Activated CD4-positive, alpha-beta memory T cell treated with anti-CD3 and anti-CD28 coated beads, Interleukin-2, amount 10 ng/mL, durations not matched to agents 7 days and 5 days (primary cell): Measurements from ENCODE around the gene DENND1B. TPM values are rescaled to one million over a fixed set of nuclear protein-coding genes. Genes with fewer than 3 reads are reported as not detected.
"Not testable (repeated sequence)": the region's sequence is repeated elsewhere in the genome, so short reads cannot be mapped to it uniquely, and the experiment has no call there.

Experiments used
- CTCF ChIA-PET: fragments of 350-600 bp; sonication (Branson Sonifier 250); formaldehyde crosslinking; loops from one replicate; lab custom pipeline; 2021; ENCODE audit warnings: antibody characterized with exemption, inconsistent platforms; lab: Charles Lee
- POLR2A ChIA-PET: fragments of 350-600 bp; sonication (Branson Sonifier 250); formaldehyde crosslinking; loops from one replicate; lab custom pipeline; 2021; ENCODE audit warnings: antibody characterized with exemption; lab: Charles Lee
- DNase-seq: peaks from one replicate; pipeline ENCODE4 v3.0.0-alpha.2; 2020
- H3K27ac Mint-ChIP-seq: one replicate; pipeline ENCODE4 v1.8.0; 2021; ENCODE audit warnings: mild to moderate bottlenecking, mixed read lengths
- H3K27me3 Mint-ChIP-seq: one replicate; pipeline ENCODE4 v1.8.0; 2021; ENCODE audit warnings: mixed read lengths
- H3K36me3 Mint-ChIP-seq: one replicate; pipeline ENCODE4 v1.8.0; 2021; ENCODE audit warnings: low read depth, mixed read lengths
- H3K4me1 Mint-ChIP-seq: one replicate; pipeline ENCODE4 v1.8.0; 2021; ENCODE audit warnings: mixed read lengths
- H3K4me3 Mint-ChIP-seq: one replicate; pipeline ENCODE4 v1.8.0; 2021; ENCODE audit warnings: mild to moderate bottlenecking, mixed read lengths
- H3K9me3 Mint-ChIP-seq: one replicate; pipeline ENCODE4 v1.8.0; 2021; ENCODE audit warnings: mixed read lengths
- total RNA-seq, 2 experiments: library from RNA; stranded (reverse); gene quantifications; one replicate each; pipeline ENCODE4 v1.2.3, GENCODE V29; 2021

DENND1B gene
- total RNA-seq, 2 experiments from 2014 or later: 30.6 to 31.0 TPM

- H3K27ac Mint-ChIP-seq: no peak overlapping the region
- no peaks in the 10 kb centered on the region for H3K27me3 Mint-ChIP-seq
- peaks cover 43% of the 10 kb centered on the region for H3K36me3 Mint-ChIP-seq
- no peak for DNase-seq
- POLR2A ChIA-PET: no interaction called here
- peaks cover 6% of the 10 kb centered on the region for H3K9me3 Mint-ChIP-seq
- no peaks in the 10 kb centered on the region for H3K4me1 Mint-ChIP-seq
- H3K4me3 Mint-ChIP-seq: no peak overlapping the region
- CTCF ChIA-PET: no interaction called here
These were observed 197.7 kb downstream of the DENND1B start for GRCh38 chr1:197577580-197577979.

- H3K4me1 Mint-ChIP-seq, CTCF ChIA-PET, H3K27ac Mint-ChIP-seq, H3K9me3 Mint-ChIP-seq, DNase-seq, H3K27me3 Mint-ChIP-seq, POLR2A ChIA-PET, H3K4me3 Mint-ChIP-seq: not testable (repeated sequence)
- H3K36me3 Mint-ChIP-seq: peaks cover 59% of the 10 kb centered on the region
These were observed 199.7 kb downstream of the DENND1B start for GRCh38 chr1:197575531-197575930.

DNA sequence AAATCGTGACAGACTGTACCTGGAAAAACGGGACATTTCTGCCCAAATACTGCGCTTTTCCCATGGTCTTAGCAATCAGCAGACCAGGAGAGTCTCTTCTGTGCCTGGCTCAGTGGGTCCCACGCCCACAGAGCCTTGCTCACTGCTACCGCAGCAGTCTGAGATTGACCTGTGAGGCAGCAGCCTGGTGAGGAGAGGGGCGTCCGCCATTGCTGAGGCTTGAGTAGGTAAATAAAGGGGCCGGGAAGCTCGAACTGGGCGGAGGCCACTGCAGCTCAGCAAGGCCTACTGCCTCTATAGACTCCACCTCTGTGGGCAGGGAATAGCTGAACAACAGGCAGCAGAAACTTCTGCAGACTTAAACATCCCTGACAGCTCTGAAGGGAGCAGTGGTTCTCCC lies 203.1 kb downstream of the DENND1B start:
- no peak overlapping the region for H3K4me3 Mint-ChIP-seq
- POLR2A ChIA-PET: no interaction called here
- no peaks in the 10 kb centered on the region for H3K4me1 Mint-ChIP-seq
- DNase-seq: no peak
- peaks cover 71% of the 10 kb centered on the region for H3K36me3 Mint-ChIP-seq
- CTCF ChIA-PET: no interaction called here
- peaks cover 20% of the 10 kb centered on the region for H3K9me3 Mint-ChIP-seq
- no peak overlapping the region for H3K27ac Mint-ChIP-seq
- H3K27me3 Mint-ChIP-seq: no peaks in the 10 kb centered on the region

DNA sequence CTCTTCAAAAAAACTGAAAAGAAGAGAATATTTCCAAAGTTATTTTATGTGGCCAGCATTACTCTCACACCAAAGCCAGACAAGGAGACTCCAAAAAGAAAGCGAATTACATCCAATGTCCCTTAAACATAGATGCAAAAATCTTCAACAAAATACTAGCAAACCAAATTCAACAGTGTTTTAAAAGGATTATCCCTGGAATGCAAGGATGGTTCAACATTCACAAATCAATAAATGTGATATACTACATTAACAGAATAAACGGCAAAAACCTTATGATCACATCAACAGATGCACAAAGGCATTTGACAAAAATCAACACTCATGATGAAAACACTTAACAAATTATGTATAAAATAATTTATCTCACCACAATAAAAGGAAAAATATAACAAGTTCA lies 207.8 kb downstream of the DENND1B start:
- ChIA-PET POLR2A (no interaction called here), CTCF (no interaction called here)
- H3K4me1 Mint-ChIP-seq: no peaks in the 10 kb centered on the region
- peaks cover 21% of the 10 kb centered on the region for H3K9me3 Mint-ChIP-seq
- H3K27ac Mint-ChIP-seq: no peak overlapping the region
- DNase-seq: no peak
- H3K4me3 Mint-ChIP-seq: no peak overlapping the region
- no peaks in the 10 kb centered on the region for H3K27me3 Mint-ChIP-seq
- H3K36me3 Mint-ChIP-seq: peaks cover 59% of the 10 kb centered on the region

DNA sequence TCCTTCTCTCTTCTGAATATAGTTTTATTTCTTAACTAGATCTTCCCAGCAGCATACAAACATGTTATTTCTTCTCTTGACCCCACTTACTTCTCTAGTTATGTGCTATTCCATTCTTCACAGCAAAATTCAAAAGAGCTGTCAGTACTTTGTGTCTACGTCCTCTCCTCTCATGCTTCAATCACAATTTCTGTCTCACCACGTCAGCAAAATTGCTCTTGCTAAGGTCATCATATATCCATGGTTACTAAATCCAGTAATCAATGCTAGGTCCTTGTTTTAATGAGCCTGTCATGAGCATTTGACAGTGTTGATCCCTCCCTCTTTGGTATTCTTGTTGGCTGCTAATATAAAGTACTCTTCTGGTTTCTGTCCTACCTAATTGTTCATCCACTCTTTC lies 214.2 kb downstream of the DENND1B start:
- Mint-ChIP-seq H3K27ac (no peak overlapping the region), H3K27me3 (no peaks in the 10 kb centered on the region), H3K9me3 (no peaks in the 10 kb centered on the region), H3K4me1 (no peaks in the 10 kb centered on the region), H3K4me3 (no peak overlapping the region), H3K36me3 (peaks cover 14% of the 10 kb centered on the region)
- CTCF ChIA-PET: no interaction called here
- DNase-seq: no peak
- POLR2A ChIA-PET: no interaction called here

DNA sequence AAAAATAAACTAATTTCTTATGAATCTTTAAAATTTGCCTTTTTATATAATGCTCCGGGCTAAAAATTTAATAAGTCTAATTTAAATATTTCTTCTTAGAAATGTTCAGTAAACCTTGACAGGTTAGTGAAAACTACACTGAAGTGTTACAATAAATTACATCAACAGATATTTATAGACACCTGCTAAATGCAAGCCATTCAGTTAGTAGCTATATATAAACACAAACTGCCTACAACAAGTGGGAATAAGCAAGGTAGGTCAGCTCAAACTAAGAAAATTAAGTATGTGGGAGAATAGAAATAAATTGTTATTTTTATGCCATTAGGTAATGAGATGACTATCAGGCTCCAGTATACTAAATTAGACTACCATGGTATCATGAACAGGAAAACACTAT lies 215.6 kb downstream of the DENND1B start:
- Mint-ChIP-seq H3K4me1 (no peaks in the 10 kb centered on the region), H3K27ac (no peak overlapping the region), H3K36me3 (peaks cover 9% of the 10 kb centered on the region), H3K4me3 (no peak overlapping the region), H3K27me3 (no peaks in the 10 kb centered on the region), H3K9me3 (no peaks in the 10 kb centered on the region)
- DNase-seq: no peak
- ChIA-PET POLR2A (no interaction called here), CTCF (no interaction called here)

DNA sequence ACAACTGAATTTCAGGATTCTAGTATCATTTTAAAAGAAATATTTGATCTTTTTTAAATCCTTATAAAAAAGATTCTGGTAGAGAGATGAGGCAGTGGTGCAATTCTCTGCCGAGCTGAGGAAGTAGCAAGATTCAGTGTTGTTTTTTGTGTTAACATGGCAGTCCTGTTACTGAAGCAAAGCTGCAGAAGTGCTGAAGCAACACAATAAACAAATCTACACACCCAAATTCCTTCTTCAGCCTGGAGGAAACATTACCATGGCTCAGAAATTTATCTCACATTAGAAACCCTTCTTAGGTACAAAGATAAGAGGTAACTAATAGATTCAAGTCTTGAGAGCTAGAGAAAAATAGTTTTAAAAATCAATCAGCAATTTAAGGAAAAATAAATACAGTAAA lies 216.0 kb downstream of the DENND1B start:
- Mint-ChIP-seq H3K27ac (no peak overlapping the region), H3K4me3 (no peak overlapping the region), H3K27me3 (no peaks in the 10 kb centered on the region), H3K4me1 (no peaks in the 10 kb centered on the region), H3K9me3 (no peaks in the 10 kb centered on the region), H3K36me3 (peaks cover 9% of the 10 kb centered on the region)
- CTCF ChIA-PET: interaction anchor here (0.6 kb wide), 1 partner anchor 137 kb away, joined by 3 read pairs; no protein-coding TSS in a partner anchor
- POLR2A ChIA-PET: no interaction called here
- no peak for DNase-seq

DNA sequence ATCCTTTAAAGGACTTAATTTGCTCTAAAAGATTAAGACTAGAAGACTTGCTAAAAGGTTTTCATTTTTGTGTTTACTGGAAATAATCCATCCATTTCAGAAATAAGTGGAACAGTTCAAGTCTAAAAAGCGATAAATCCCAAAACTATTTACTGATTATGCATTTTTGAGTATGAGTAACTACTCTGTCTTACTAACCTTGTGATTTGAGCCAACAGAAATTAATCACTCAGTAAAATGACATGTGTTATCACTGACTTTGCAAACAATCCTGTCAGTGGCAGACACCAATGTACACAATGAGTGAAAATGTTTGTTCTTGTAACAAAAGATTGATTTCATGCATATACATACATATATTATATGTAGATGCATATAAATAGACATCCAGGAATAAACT lies 218.0 kb downstream of the DENND1B start:
- H3K36me3 Mint-ChIP-seq: no peaks in the 10 kb centered on the region

DNA sequence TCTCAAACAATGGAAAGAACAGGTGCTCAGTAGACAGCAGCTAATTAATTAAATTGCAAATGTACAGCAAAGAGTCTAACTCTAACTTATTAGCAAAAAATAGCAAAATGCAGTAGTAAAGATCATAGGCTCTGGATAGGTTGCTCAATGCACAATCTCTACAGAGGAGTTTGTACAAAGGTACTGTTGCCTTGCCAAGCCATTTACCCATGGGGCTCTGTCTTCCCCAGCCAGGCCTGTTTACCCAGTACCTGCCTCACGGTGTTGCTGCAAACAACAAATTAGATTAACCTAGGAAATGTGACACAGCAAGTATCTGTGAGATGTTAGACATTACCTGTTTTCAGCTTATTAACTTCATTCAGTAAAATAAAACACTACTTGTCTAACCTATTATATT lies 222.0 kb downstream of the DENND1B start:
- Mint-ChIP-seq H3K4me3 (no peak overlapping the region), H3K4me1 (no peaks in the 10 kb centered on the region), H3K36me3 (peaks cover 7% of the 10 kb centered on the region), H3K9me3 (no peaks in the 10 kb centered on the region), H3K27ac (no peak overlapping the region), H3K27me3 (no peaks in the 10 kb centered on the region)
- ChIA-PET POLR2A (no interaction called here), CTCF (interaction anchor here (0.8 kb wide), 1 partner anchor 238 kb away, joined by 3 read pairs; no protein-coding TSS in a partner anchor)
- DNase-seq: no peak

More for the DNA sequence above, 218.0 kb downstream of the DENND1B start:
- ChIA-PET POLR2A (no interaction called here), CTCF (no interaction called here)
- Mint-ChIP-seq H3K27ac (no peak overlapping the region), H3K27me3 (no peaks in the 10 kb centered on the region), H3K4me3 (no peak overlapping the region), H3K9me3 (no peaks in the 10 kb centered on the region), H3K4me1 (no peaks in the 10 kb centered on the region)
- DNase-seq: no peak

- H3K9me3 Mint-ChIP-seq: no peaks in the 10 kb centered on the region
- H3K36me3 Mint-ChIP-seq: peaks cover 14% of the 10 kb centered on the region
- no peak for DNase-seq
- ChIA-PET POLR2A (no interaction called here), CTCF (no interaction called here)
- H3K4me1 Mint-ChIP-seq: no peaks in the 10 kb centered on the region
- H3K4me3 Mint-ChIP-seq: no peak overlapping the region
- no peaks in the 10 kb centered on the region for H3K27me3 Mint-ChIP-seq
- no peak overlapping the region for H3K27ac Mint-ChIP-seq
These were observed 228.3 kb downstream of the DENND1B start for GRCh38 chr1:197546989-197547388.

DNA sequence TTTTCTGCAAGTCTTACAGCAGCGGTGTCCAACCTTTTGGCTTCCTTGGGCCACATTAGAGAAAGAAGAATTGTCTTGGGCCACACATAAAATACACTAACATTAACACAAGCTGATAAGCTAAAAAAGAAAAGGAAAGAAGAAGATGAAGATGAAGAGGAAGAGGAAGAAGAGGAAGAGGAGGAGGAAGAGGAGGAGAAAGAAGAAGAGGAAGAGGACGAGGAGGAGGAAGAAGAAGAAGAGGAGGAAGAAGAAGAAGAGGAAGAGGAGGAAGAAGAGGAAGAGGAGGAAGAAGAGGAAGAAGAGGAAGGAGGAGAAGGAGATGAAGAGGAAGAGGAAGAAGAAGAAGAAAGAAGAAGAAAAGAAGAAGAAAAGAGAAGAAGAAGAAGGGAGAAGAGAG lies 230.7 kb downstream of the DENND1B start:
- ChIA-PET CTCF (no interaction called here), POLR2A (interaction anchor here (0.7 kb wide), 1 partner anchor 106 kb away, joined by 3 read pairs; no protein-coding TSS in a partner anchor)
- no peak for DNase-seq
- H3K27ac Mint-ChIP-seq: no peak overlapping the region
- no peaks in the 10 kb centered on the region for H3K4me1 Mint-ChIP-seq
- no peaks in the 10 kb centered on the region for H3K9me3 Mint-ChIP-seq
- H3K27me3 Mint-ChIP-seq: no peaks in the 10 kb centered on the region
- no peak overlapping the region for H3K4me3 Mint-ChIP-seq
- H3K36me3 Mint-ChIP-seq: peaks cover 6% of the 10 kb centered on the region

GRCh38 chr1:197544130-197544529 lies 231.2 kb downstream of the DENND1B start:
- no peak for DNase-seq
- peaks cover 6% of the 10 kb centered on the region for H3K36me3 Mint-ChIP-seq
- no peaks in the 10 kb centered on the region for H3K9me3 Mint-ChIP-seq
- H3K27ac Mint-ChIP-seq: no peak overlapping the region
- no peak overlapping the region for H3K4me3 Mint-ChIP-seq
- H3K27me3 Mint-ChIP-seq: no peaks in the 10 kb centered on the region
- no peaks in the 10 kb centered on the region for H3K4me1 Mint-ChIP-seq
- ChIA-PET CTCF (no interaction called here), POLR2A (interaction anchor here (0.7 kb wide), 1 partner anchor 107 kb away, joined by 3 read pairs; no protein-coding TSS in a partner anchor)

DNA sequence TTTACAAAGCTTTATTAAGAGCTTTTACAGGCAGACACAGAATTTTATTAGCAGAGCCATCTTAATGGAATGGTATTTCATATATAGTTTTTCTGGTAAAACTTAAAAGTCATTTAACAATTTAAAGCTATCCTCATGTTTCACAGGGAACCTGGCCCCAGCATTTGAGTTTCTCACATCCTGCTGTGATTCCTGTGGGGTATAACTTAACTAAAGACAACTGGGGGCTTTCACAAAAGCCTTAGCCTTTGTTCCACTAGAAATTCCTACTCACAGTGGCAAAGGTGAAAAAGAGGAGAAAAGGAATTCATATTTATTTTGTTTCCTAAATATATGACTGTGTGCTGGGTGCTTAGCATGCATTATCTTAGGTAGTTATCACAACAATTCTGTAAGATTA lies 233.9 kb downstream of the DENND1B start:
- DNase-seq: no peak
- H3K4me3 Mint-ChIP-seq: no peak overlapping the region
- CTCF ChIA-PET: no interaction called here
- no peaks in the 10 kb centered on the region for H3K4me1 Mint-ChIP-seq
- H3K9me3 Mint-ChIP-seq: no peaks in the 10 kb centered on the region
- H3K27me3 Mint-ChIP-seq: no peaks in the 10 kb centered on the region
- H3K27ac Mint-ChIP-seq: no peak overlapping the region
- H3K36me3 Mint-ChIP-seq: peaks cover 6% of the 10 kb centered on the region
- POLR2A ChIA-PET: no interaction called here

DNA sequence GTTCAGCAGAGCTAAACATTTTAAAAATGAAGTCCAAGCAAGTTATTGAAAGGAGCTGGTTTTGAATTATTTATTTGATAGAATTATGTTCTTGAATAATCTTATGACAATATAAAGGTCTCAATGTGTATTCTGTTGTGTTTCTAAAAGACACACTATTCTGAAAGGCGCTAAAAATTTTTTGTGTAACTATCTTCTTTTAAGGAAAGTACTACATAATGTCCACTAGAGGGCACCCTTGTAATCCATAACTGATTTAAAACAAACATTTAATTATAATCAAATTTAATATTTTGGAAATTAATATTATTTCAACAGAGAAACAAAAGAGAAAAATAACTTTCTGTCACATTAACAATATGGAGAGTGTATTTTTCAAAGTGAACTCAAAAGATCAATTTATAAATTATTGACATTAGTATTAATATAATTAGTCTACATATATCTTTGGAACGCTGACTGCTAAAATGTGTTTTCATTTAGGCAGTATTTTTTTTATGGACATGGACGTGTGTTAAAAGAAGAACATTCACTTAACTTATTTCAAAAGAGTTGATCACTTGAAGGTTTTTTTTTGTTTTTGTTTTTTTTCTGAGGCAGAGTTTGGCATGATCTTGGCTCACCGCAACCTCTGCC lies 248.4 kb downstream of the DENND1B start:
- POLR2A ChIA-PET: no interaction called here

More for the DNA sequence above, 248.4 kb downstream of the DENND1B start:
- H3K4me1 Mint-ChIP-seq: no peaks in the 10 kb centered on the region
- no peak for DNase-seq
- H3K9me3 Mint-ChIP-seq: no peaks in the 10 kb centered on the region
- CTCF ChIA-PET: interaction anchor here (0.7 to 1.7 kb wide), 6 partner anchors 20 to 398 kb away, joined by 3 to 6 read pairs (median 3); partner anchors contain the start of gene C1orf53
- H3K27ac Mint-ChIP-seq: no peak overlapping the region
- no peaks in the 10 kb centered on the region for H3K27me3 Mint-ChIP-seq
- H3K36me3 Mint-ChIP-seq: no peaks in the 10 kb centered on the region
- H3K4me3 Mint-ChIP-seq: no peak overlapping the region
